Brain microvascular endothelial cell (primary cell): ENCODE data around the gene BRPF1.

Source experiments
- DNase-seq: peaks from one replicate; pipeline ENCODE4 v3.0.0-alpha.2; 2020
- H3K27ac ChIP-seq: fragments of 250-450 bp; sonication (Bioruptor Pico); 2 replicates; pipeline ENCODE4 v1.5.1; 2020; ENCODE audit warnings: mild to moderate bottlenecking, moderate library complexity
- H3K27me3 ChIP-seq: fragments of 250-450 bp; sonication (Bioruptor Pico); replicated peaks from 2 replicates; pipeline ENCODE4 v1.5.1; 2020; ENCODE audit warnings: mild to moderate bottlenecking
- H3K36me3 ChIP-seq: fragments of 250-450 bp; sonication (Bioruptor Pico); replicated peaks from 2 replicates; pipeline ENCODE4 v1.5.1; 2020; ENCODE audit warnings: mild to moderate bottlenecking
- H3K4me3 ChIP-seq: 2 replicates; pipeline ENCODE4 v1.5.1; 2011; ENCODE audit warnings: low read depth, mild to moderate bottlenecking, control low read depth, low read length, moderate library complexity
- CTCF ChIP-seq: IDR thresholded peaks from 2 replicates; pipeline ENCODE4 v1.5.1; 2011; ENCODE audit warnings: low read depth, mild to moderate bottlenecking, moderate library complexity, low read length, control low read depth, inconsistent platforms; ENCODE audit errors: missing control alignments
- in situ Hi-C: cut with HindIII; loops from 2 replicates; pipeline ENCODE4 v1.10.0; 2017; ENCODE audit warnings: low sequenced_read_pairs, low pct_ligation_motif_present

Gene BRPF1

GRCh38 chr3:9791127-9791526 lies 59.6 kb downstream of the BRPF1 start:
- no peak overlapping the region for H3K27ac ChIP-seq
- no peak for DNase-seq
- H3K27me3 ChIP-seq, result no peaks in the 10 kb centered on the region
- peaks cover 32% of the 10 kb centered on the region for H3K36me3 ChIP-seq
- no peak overlapping the region for H3K4me3 ChIP-seq
- TF ChIP-seq CTCF, result no peak
- in situ Hi-C loops, result no loop called here

GRCh38 chr3:9791790-9792404 lies 60.4 kb downstream of the BRPF1 start:
- H3K27ac ChIP-seq, result peak overlapping the region; percentile 97
- in situ Hi-C loops, result no loop called here
- TF ChIP-seq CTCF, result no peak
- peaks cover 27% of the 10 kb centered on the region for H3K36me3 ChIP-seq
- DNase-seq, result no peak
- peak overlapping the region; percentile 79 for H3K4me3 ChIP-seq
- H3K27me3 ChIP-seq, result no peaks in the 10 kb centered on the region

GRCh38 chr3:9792405-9793160 lies 61.0 kb downstream of the BRPF1 start, which contains the start of the genes ARPC4 and TADA3:
TSS of gene ARPC4 (plus strand) at chr3:9793082. CDS start at chr3:9793122, 40 bp downstream.
TSS of gene TADA3 (minus strand) at chr3:9792473. CDS start at chr3:9791466, 1,007 bp downstream.
- DNase-seq, result peak; percentile 93
- Histone ChIP-seq H3K27me3 (no peaks in the 10 kb centered on the region), H3K36me3 (peaks cover 33% of the 10 kb centered on the region), H3K4me3 (peak within 1 kb of the TSS; percentile 79), H3K27ac (peak within 1 kb of the TSS; percentile 97)
- TF ChIP-seq CTCF, result no peak
- in situ Hi-C loops, result no loop called here

- peaks cover 38% of the 10 kb centered on the region for H3K36me3 ChIP-seq
- H3K4me3 ChIP-seq, result peak overlapping the region; percentile 79
Measured at GRCh38 chr3:9793161-9793781, 61.7 kb downstream of the BRPF1 start.

GRCh38 chr3:9794400-9794799 lies 62.9 kb downstream of the BRPF1 start:
- no peak for TF ChIP-seq CTCF
- no peak overlapping the region for H3K27ac ChIP-seq
- H3K4me3 ChIP-seq, result no peak overlapping the region
- in situ Hi-C loops, result no loop called here
- peaks cover 41% of the 10 kb centered on the region for H3K36me3 ChIP-seq
- no peaks in the 10 kb centered on the region for H3K27me3 ChIP-seq
- DNase-seq, result no peak

More at GRCh38 chr3:9793161-9793781, 61.7 kb downstream of the BRPF1 start:
- DNase-seq, result peak; percentile 40
- in situ Hi-C loops, result no loop called here
- H3K27me3 ChIP-seq, result no peaks in the 10 kb centered on the region
- no peak for TF ChIP-seq CTCF
- peak overlapping the region; percentile 97 for H3K27ac ChIP-seq
